NCI-H2107 treated with DMSO at 0.1 percent for 48 hours (cell line): ENCODE results near the gene TUNAR.

ENCODE experiments used
- DNase-seq: peaks from one replicate; lab custom pipeline; 2025; ENCODE audit not compliant: unreplicated experiment; lab: John Stamatoyannopoulos, UW

TUNAR gene

DNA sequence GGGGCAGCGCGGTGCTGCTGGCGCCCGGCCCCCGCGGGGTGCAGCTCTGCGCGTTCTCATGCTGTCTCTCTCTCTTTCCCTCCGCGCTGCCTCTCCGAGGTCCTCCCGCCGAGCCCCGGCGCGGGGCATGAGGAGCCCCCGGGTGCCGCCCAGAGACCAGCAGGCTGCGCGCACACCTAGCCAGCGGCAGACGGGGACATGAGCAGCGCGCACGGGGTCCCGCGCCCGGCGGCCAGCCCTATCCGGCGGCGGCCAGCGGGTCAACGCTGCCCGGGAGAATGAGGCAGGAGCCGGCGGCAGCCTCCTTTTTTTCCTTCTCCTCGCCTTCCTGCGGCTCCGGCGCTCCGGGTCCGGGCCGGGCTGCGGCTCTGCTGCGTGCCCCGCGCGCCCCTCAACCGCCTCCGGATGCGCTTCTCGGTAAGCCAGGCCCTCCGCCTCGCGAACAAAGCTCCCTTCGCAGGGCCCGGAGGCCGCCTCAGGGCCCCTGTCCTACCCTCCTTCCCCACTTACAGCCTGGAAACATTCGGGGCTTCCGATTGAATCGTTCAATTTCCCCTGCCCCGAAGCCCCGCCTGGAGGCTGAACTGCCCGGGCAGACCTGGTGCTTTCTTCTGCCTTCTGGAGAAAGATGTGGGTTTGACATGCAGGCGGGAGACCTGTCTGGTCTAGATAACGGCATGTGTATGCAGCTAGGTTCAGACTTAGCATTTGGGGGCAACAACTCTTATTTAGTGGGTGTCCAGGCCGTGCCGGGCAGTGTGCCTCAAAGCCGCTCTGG is at the start of gene TUNAR:
Gene TUNAR (plus strand): TSS at position 72 of the 778 bp plus-strand sequence.
- no peak for DNase-seq

DNA sequence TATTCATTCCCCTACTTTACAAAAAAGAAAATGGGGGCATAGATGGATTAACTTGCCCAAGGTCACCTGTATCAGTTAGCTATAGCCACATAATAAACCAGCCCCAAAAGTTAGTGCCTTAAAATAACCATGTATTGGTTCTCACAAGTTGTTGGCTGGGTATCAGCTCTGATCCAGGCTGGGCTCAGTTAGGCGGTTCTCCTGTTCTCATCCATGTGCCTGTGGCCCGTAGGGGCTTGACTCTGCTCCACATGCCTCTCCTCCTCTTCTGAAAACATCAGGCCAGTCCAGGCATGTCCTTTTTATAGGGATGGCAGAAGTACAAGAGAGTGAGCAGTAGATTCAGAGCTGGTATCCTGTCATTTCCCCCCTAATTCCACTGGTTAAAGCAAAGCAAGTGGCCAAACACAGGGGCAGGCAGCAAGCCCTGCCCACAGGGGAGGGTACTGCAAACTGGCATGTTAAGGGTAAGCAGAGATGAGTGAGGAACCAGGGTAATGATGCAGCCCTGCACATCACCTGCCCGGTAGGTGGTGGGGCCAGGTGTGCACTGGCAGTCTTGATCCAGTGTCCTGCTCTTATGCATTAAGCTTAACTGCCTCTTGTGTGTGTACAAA is 47.9 kb upstream of the TUNAR start:
- DNase-seq = no peak

DNA sequence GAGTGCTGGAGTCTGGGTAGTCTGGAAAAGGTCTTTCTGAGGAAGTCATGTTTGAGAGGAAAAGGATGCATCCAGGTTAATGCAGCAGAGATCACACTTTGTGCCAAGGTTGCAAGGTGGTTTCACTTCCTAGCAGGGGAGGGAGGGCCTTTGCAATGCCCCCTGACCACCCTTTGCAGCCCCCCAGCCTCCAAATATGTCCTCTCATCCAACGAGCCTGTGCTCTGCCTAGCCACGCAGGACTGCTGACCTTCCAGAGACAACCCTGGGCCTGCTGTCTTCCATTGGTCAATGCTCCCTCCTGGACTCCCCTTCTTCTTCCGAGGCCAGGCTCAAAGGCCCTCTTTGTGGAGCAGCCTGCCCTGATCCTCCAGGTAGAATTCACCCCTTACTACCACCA is 47.3 kb upstream of the TUNAR start:
- DNase-seq = no peak

DNA sequence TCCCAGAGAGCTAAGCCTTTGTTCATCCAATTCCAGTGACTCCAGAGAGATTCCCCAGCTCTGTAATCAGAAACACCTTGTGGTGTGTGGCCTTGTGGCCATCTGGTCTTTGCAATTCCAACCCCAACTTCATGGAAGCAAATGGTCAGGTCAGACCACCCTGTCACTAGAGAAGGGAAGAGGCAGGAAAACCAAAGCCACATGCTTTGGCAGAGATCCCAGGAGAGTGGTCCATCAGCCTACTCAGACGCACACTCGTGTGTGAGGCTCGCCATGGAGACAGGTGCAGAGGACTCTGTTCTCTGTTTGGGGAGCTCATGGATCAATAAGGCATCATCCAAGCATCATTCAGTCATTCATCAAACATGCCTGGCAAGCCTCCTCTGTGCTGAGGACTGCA is 46.2 kb upstream of the TUNAR start:
- no peak for DNase-seq

DNA sequence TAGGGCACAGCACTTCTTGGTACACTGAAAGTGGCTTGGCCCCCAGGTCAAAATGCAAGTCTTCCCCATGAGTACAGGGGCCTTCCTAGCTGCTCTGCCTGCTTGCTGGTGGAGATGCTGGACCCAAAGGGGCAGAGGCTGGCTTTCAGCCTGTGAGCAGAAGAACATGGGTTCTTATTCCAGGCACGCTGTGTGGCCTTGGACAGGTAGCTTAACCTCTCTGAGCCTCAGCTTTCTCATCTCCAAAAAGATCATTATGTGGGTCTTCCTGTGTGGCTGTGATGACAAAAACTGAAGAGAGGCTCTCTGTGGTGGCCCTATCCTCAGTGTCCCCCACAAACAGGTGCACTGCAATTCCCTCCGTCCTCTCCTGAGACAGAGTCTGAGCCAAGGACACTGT is 45.6 kb upstream of the TUNAR start:
- DNase-seq = no peak

DNA sequence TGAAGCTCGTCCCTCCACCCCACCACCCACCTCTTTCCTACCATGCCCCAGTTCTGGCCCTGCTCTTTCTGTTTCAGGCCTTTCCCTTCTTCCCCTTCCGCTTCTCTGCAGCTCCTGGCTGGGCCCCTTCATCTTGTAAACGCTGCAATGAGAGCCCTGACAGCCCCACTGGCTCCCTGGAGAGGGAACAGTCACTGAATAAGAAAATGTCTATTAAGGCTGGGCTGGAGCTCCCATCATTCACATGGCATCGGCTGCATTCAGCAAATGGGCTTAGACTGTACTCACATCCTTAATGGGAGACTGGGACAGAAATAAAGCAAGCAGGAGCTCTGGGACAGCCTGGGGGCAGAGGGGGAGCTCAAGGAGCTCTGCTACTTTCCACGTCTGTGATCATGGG is 45.2 kb upstream of the TUNAR start:
- no peak for DNase-seq

DNA sequence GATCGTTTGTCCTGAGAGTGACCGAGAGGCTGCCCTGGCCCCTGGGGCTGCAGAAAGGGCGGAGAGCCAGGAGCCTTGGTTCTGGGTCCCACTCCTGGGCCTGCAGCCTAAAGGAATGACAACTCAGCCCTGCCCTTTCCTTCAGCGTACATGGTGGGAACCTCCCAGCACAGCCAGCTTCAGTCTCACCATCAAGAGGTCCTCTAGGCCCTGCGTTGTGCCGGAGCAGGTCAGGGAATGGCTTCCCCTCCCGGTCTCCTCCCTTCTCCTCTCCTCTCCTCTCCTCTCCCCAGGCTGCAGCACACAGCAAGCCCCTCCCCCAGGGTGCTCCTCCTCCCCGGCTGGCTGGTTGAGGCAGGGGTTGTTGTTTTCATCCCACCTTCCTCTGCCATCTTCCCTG is 44.6 kb upstream of the TUNAR start:
- DNase-seq = no peak

DNA sequence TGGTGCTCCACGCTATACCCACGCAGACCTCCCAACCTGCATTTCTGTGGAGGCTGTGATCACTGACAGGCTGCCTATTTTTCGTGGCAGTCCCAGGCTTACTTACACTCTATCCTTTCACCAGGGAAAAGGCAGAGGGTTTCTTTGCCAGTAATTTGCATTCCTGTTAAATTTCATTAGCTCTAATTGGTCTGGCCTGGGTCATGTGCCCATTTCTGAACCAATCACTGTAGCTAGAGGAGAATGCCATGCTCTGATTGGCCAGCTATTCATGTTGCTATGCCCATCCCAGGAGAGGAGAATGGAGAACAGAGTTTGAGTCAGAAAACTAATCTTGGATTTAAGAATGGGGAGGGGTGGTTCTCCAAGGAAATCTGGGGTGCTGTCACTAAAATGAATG is 43.2 kb upstream of the TUNAR start:
- DNase-seq = no peak

DNA sequence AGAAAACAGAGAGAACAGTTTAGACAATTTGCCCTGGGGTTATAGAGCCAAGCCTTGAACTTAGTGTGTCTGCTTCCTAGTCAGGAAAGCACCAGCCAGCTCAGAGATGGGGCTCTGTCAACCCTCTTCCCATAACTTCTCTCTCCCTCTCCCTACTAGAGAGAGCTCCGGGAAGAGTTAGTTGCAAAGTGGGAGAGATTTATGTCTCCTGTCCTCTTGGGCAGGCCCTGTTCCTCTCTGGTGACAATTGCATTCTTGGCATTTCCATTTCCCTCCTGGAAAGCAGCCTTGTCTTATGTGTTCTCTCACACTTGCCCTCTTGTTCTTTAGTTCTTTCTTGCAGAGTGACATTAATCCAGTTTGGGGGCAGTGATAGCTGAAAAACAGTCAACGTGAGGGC is 42.1 kb upstream of the TUNAR start:
- no peak for DNase-seq

DNA sequence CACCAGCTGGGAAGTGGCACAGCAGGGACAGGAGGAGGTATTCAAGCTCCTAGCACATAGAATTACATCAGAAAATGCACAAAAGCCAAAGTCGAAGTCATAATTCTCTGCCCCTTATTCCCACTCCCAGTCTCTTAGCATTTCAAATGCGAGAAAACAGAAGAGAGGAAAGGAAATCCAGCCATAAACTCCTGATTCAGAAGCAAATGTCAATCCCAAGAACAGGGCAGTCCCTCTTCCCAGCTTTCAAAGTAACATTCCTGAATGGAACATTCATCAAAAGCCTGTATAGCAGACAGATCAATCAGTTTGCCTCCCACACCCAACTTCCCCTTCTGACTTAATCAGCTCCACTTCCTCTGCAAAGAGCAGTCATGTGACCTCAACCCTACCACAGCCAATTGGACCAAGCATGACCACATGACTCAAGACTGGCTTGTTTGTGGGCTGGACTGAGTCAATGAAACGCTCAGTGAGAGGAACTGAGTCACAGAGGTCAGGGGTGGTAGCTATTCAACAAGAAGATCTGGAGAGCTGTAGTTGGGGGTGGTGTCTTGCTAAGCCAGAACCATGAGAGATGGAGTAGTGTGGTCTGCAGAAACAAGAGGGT is 41.4 kb upstream of the TUNAR start:
- no peak for DNase-seq

DNA sequence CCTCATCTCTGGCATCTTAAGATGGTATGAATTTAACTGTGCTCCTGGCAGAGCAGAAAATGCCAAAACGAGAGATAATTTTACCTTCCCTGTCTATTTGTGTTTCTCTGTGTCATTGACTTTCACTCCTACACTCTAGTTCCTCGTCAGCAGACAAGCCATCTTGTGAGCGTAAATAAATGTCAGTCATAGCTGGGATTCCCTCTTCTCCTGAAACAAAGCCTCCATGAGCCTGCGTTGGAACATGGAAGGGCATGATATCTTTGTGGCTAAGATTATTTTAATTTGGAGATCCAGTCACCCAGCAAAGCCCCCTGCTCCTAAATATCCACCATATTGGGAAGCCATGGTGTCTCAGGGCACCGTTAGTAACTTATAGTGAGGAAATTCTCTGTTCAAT is 37.8 kb upstream of the TUNAR start:
- no peak for DNase-seq

DNA sequence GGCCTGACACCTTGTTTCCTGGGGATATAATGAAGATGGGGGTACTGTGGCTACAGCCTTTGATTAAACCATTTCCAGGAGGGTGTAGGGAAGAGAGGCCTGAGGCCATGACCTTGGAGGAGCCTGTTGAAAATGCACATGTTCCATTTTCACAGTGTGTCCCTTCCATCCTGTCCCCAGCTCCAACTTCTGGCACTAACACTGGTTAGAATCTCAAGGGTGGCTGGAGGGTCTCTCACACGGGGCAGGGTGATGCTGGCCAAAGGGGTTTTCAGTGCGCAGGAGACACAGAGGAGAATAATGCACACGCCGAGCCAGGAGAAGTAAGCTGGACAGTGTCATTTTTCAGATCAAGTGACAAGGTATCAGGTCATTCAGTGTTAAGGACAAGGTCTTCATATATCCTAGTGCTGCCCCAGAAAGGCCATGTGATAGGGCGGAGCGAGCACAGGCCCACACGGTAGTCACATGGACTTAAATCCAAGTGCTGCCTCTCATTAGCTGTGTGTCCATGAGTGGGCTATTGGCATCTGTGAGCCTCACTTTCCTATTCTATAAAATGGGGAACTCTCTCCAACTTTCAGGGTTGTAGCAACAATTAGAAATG is 36.4 kb upstream of the TUNAR start:
- no peak for DNase-seq

DNA sequence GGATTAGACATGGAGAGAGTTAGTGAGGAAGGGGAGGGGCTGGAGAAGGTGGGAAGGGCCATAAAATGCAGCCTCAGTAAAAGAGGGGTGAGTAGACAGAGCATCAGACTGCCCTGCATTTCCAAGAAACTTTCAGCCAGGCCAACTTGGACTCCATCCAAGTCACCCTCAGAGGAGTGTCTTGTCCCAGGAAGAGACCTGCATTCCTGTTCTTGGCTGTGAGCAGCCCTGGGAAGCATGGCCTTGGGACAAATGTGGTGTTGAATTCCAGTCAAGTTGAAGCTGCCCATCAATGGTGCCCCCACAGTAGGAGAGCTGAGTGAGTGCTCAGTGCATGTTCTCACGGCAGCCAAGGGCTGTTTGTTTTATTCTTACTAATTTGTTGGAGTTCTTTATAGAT is 35.0 kb upstream of the TUNAR start:
- DNase-seq = no peak

DNA sequence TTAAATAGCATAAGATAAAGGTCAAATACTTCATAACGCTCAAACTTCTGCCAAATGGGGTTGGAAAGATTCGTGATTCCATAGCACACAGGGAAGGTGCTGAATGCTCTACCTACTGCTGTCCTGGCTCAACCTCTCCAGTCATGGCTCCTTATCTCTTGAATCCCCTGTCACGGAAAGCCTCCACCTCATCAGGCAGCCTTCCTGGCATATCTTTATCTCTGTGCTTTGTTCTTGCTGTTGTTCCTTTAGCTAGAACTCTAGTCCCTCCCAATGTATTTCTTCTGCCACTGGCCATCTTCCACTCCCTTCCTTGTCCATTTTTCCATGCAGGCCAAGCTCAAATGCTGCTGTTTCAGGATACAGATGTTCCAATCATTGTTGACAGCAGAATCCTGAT is 26.9 kb upstream of the TUNAR start:
- no peak for DNase-seq

DNA sequence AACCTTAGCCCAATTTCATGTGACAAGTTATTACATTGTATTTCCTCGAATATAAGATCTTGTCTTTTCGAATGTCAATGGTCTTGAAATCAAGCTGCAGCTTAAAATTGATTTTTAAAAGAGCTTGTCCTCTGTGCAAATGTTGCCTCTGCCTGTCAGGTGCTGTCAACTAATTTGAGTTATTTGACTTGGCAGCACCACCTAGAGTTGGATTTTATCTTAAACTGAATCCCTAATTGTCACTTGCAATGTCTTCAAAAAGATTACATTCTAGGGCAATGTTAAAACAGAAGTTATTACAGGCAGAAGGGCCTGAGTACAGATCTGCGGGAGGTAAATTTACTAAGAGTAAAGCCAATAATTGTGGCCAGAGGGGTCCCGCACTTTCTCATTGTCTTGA is 26.2 kb upstream of the TUNAR start:
- DNase-seq = no peak

DNA sequence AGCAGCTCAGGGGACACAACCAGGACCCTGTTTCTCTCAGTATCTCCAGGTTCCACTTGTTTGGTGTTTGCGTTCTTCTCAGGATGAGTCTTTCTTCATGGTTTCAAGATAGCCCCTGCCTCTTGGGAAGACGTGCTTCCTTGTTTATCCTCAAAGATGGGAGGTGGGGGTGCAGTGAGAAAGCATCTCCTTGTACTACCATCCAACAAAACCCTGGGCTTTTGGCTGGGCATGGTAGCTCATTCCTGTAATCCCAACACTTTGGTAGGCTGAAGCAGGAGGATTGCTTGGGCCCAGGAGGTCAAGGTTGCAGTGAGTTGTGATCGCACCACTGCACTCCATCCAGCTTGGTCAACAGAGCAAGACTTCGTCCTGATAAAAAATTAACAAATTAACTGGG is 21.0 kb upstream of the TUNAR start:
- no peak for DNase-seq

DNA sequence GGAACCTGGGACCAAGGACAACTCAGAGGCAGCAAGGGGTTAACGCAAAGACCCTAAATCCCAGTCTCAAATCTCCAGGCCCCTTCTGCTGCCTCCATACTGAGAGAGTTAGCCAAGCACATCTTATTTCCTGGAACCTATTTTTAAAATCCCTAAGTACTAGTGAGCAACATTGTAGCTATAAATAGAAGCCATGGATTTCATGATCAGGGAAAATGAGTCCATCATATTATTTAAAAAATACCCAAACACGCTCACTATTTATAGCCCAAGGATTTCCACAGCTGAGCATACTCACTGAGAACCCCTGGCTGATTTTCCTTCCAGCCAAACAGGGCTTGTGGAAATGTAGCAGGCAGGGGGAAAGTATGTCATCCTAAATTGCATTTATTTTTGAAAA is 19.4 kb upstream of the TUNAR start:
- DNase-seq = no peak

DNA sequence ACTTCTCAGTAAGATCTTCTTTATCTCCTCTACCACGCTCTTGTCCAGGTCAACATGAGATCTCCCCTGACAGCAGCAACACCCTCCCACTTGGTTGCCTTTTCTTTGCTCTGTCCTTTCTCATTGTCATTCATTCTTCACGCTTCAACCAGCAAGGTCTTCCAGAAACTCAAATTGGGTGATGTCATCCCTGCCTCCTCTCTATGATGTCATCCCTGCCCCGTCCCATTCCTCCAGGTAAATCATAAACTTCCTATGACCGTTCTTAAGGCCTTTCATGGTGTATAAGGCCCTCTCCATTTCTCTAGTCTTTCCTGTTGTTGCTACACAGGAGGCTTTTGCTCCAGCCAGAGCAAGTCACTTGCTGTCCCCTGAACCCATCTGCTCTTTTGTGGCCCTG is 17.7 kb upstream of the TUNAR start:
- DNase-seq = no peak

DNA sequence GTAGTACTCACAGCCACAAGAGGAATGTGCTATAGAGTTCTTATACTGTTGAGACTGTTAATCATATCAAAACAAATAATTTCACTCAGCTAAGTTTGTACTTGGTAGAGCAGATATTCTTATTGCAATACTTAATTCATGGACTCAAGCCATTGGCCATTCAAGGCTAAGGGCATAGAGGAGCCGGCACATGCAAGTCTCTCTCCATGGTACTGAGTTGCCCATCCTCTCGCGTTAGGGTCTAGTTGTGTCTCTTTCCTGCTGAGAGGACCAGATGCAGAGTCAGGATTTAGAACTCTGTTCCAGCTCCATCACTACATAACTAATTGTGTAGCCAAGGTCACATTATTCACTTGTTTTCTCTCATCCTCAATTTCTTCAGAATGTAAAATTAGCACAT is 14.4 kb upstream of the TUNAR start:
- no peak for DNase-seq

DNA sequence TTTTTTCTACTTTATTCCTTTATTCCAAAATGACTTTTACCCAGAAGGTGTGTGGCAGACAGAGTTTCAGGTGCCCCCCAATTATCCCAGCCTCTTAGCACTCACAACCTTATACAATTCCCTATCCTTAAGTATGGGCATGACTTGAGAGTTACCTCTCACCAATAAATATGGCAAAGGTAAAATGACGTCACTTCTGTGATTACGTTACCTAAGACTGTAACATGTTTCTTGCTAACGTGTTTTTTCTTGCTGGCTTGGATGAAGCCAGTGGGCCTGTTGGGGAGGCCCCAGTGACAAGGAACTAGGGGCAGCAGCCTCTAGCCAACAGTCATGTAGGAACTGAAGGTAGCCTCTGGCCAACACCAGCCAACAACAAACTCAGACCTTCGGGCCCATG is 13.3 kb upstream of the TUNAR start:
- no peak for DNase-seq

DNA sequence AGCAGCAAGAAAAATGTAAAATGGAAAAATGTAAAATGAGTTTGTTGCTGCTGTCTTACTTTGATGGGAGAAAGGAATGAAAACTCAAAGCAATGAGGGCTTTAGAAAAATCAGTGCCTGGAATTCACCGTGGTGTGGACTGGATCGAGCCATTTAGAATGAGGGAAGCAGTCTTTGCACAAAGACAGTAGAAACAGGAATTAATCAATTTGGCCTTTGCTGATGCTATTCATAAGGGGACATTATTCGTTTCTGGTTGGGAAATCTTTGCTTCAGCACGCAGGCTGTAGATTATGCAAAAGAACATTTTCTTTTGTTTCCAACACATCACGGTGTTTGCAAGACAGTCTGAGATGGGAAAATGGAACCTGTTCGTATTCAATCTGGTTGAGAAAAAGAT is 6.9 kb upstream of the TUNAR start:
- DNase-seq = no peak

DNA sequence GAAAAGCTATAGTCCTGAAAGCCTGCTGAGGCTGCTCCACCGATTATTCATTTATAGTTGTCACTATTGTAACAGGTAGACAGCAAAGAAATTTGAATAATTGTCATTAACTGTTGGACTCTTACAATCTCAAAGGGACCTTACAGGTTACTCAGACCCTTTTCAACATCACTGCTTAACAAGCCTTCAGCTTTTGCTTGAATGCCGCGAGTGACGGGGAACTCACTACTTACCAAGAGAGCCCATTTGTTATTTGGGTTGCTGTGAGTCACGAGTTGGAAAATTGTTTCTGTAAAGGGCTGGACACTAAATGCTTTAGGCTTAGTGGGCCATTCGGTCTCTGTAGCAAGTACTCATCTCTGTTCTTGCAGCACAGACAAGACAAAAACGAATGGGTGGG is 5.9 kb upstream of the TUNAR start:
- DNase-seq = no peak
